SK-N-SH (cell line): ENCODE data around the gene CRTC3.

Source experiments
- CHD2 ChIP-seq: fragments of 150-350 bp; IDR thresholded peaks from 2 replicates; pipeline ENCODE4 v1.6.1; 2018; ENCODE audit warnings: low read length; ENCODE audit not compliant: partially characterized antibody
- CTCF ChIP-seq: fragments of 200-600 bp; sonication (generic); IDR thresholded peaks from 2 replicates; pipeline ENCODE4 v1.6.1; 2017; ENCODE audit warnings: antibody characterized with exemption, mild to moderate bottlenecking, moderate library complexity
- ELF1 ChIP-seq: IDR thresholded peaks from 2 replicates; pipeline ENCODE4 v1.4.0; 2012
- EP300 ChIP-seq, 2 experiments: IDR thresholded peaks; 2 replicates each; pipeline versions ENCODE4 v1.4.0 to v1.6.1; 2012; ENCODE audit warnings: borderline replicate concordance in 1 of 2, low read depth in 1 of 2, low read length in 1 of 2
- FOSL2 ChIP-seq: IDR thresholded peaks from 2 replicates; pipeline ENCODE4 v1.4.0; 2012; ENCODE audit warnings: low read depth, mild to moderate bottlenecking, moderate library complexity, borderline replicate concordance
- IRF3 ChIP-seq: fragments of 150-350 bp; IDR thresholded peaks from 2 replicates; pipeline ENCODE4 v1.6.1; 2016; ENCODE audit warnings: mild to moderate bottlenecking, low read depth, low read length
- MXI1 ChIP-seq: IDR thresholded peaks from 2 replicates; pipeline ENCODE4 v1.6.1; 2012; ENCODE audit warnings: mild to moderate bottlenecking, low read depth, low read length, improper control_type of control experiment
- NFIC ChIP-seq: IDR thresholded peaks from 2 replicates; pipeline ENCODE4 v1.4.0; 2012; ENCODE audit warnings: borderline replicate concordance
- POLR2AphosphoS5 ChIP-seq: IDR thresholded peaks from 2 replicates; pipeline ENCODE4 v1.6.1; 2012; ENCODE audit warnings: low read depth, low read length
- REST ChIP-seq: IDR thresholded peaks from 2 replicates; pipeline ENCODE4 v1.6.1; 2012; ENCODE audit warnings: mild to moderate bottlenecking, low read depth, low read length, moderate library complexity
- SIN3A ChIP-seq: IDR thresholded peaks from 2 replicates; pipeline ENCODE4 v1.6.1; 2012; ENCODE audit warnings: low read depth, mild to moderate bottlenecking, low read length, moderate library complexity, borderline replicate concordance
- SMC3 ChIP-seq: IDR thresholded peaks from 2 replicates; pipeline ENCODE4 v1.6.1; 2012; ENCODE audit warnings: low read depth, low read length, improper control_type of control experiment
- YY1 ChIP-seq: IDR thresholded peaks from 2 replicates; pipeline ENCODE4 v1.4.0; 2012; ENCODE audit warnings: low read depth, mild to moderate bottlenecking

GRCh38 chr15:90592131-90592881 lies 62.6 kb downstream of the CRTC3 start:
- no peak for TF ChIP-seq CHD2
- no peak for TF ChIP-seq CTCF
- no peak for TF ChIP-seq EP300 (IDR thresholded peaks at IDR 0.05; ENCODE audit: borderline replicate concordance in 1 of 2, low read depth in 1 of 2, low read length in 1 of 2)
- no peak for TF ChIP-seq POLR2AphosphoS5
- no peak for TF ChIP-seq MXI1
- no peak for TF ChIP-seq YY1
- no peak for TF ChIP-seq NFIC
- TF ChIP-seq ELF1 = no peak
- TF ChIP-seq SMC3 = no peak
- no peak for TF ChIP-seq IRF3
- no peak for TF ChIP-seq SIN3A
- no peak for TF ChIP-seq REST
- no peak for TF ChIP-seq FOSL2
